H1 (cell line): ENCODE measurements around the gene CYYR1. TPM values are rescaled to one million over a fixed set of nuclear protein-coding genes. Genes with fewer than 3 reads are reported as not detected.

Experiments used
- CREB1 ChIP-seq: IDR thresholded peaks from 2 replicates; pipeline ENCODE4 v1.6.1; 2012; ENCODE audit warnings: inconsistent platforms
- EP300 ChIP-seq, 2 experiments: IDR thresholded peaks; 1 replicate in 1 of 2; 2 replicates in 1 of 2; pipeline ENCODE4 v1.6.1; 2011 to 2012; ENCODE audit warnings: low read depth in 2 of 2, low read length in 2 of 2, mild to moderate bottlenecking in 2 of 2, borderline replicate concordance in 1 of 2, inconsistent platforms in 1 of 2, moderate library complexity in 1 of 2
- PHF8 ChIP-seq: fragments of 200-600 bp; sonication (generic); conservative IDR thresholded peaks from 2 replicates; pipeline ENCODE4 v1.7.1; 2012; ENCODE audit warnings: low read depth, mild to moderate bottlenecking, inconsistent platforms, low read length, moderate library complexity
- POU5F1 ChIP-seq: IDR thresholded peaks from 2 replicates; pipeline ENCODE4 v1.6.1; 2011; ENCODE audit warnings: low read depth, mild to moderate bottlenecking, low read length, moderate library complexity
- polyA plus RNA-seq, 7 experiments: library from polyadenylated mRNA; depleted of rRNA in 3 of 7; stranded (reverse) in 5 of 7; unstranded in 2 of 7; fragments of >200 nt in 5 of 7; fragments of 200-250 nt in 2 of 7; gene quantifications; 1 replicate in 5 of 7; 2 replicates in 1 of 7; 4 replicates in 1 of 7; pipeline versions ENCODE4 v1.2.1 to v1.2.3, GENCODE V29; 2011 to 2013; ENCODE audit warnings: missing spikeins in 2 of 7, mixed read lengths in 2 of 7
- total RNA-seq: library from RNA; stranded (reverse); fragmentation: NEBNext Ultra II Directional; extraction: Animal tissue kit (Norgen Biotek cat#: 25700); gene quantifications from 2 replicates; pipeline ENCODE4 v1.2.1, GENCODE V29; 2021

CYYR1 gene
- total and polyA plus RNA-seq, 2 of the 8 experiments (the other 6 are each of a cell fraction or from before 2014, with no cell fraction given): 12.2 to 37.9 TPM

DNA sequence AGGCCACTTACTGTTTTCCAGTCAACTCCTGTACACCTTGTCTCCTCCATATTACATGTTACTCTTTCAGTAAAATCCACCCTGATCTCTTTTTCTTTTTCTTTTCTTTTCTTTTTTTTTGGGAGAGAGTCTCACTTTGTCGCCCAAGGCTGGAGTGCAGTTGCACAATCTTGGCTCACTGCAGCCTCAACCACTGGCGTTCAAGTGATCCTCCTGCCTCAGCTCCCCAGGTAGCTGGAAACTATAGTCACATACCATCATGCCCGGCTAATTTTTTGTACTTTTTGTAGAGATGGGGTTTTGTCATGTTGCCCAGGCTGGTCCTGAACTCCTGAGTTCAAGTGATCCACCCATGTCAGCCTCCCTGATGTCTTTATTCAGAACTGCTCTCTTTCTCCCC, 57.8 kb downstream of the CYYR1 start (continued):
- TF ChIP-seq PHF8: no peak
- TF ChIP-seq POU5F1: no peak
- TF ChIP-seq EP300 (IDR thresholded peaks at IDR 0.05; ENCODE audit: borderline replicate concordance in 1 of 2, low read depth in 2 of 2, low read length in 2 of 2): no peak
- TF ChIP-seq CREB1: no peak
